GM12878 (cell line): ENCODE data around the gene ACVR1B.

ENCODE experiments used
- CEBPB ChIP-seq, 2 experiments: fragments of 150-350 bp in 1 of 2; IDR thresholded peaks; 2 replicates each; pipeline ENCODE4 v1.6.1; 2012 to 2014; ENCODE audit warnings: low read depth in 2 of 2, low read length in 2 of 2, borderline replicate concordance in 1 of 2, inconsistent platforms in 1 of 2
- CTCF ChIP-seq, 3 experiments: IDR thresholded peaks in 2 of 3; conservative IDR thresholded peaks in 1 of 3; 2 replicates each; pipeline ENCODE4 v1.5.1; 2011; ENCODE audit warnings: low read depth in 3 of 3, low read length in 3 of 3, mild to moderate bottlenecking in 3 of 3, control low read depth in 2 of 3, moderate library complexity in 2 of 3, inconsistent platforms in 1 of 3, mixed read lengths in 1 of 3; ENCODE audit not compliant: control insufficient read depth in 2 of 3, insufficient read depth in 1 of 3; ENCODE audit errors: extremely low read depth in 1 of 3
- EGR1 ChIP-seq, 2 experiments: IDR thresholded peaks; 1 replicate in 1 of 2; 2 replicates in 1 of 2; pipeline ENCODE4 v1.6.1; 2011 to 2012; ENCODE audit warnings: low read depth in 2 of 2, low read length in 2 of 2, borderline replicate concordance in 1 of 2, mild to moderate bottlenecking in 1 of 2, moderate library complexity in 1 of 2
- GABPA ChIP-seq: IDR thresholded peaks from 2 replicates; pipeline ENCODE4 v1.6.1; 2014; ENCODE audit warnings: antibody characterized with exemption, low read depth, mild to moderate bottlenecking, inconsistent platforms
- HDAC2 ChIP-seq: fragments of 200-600 bp; sonication (generic); IDR thresholded peaks from 2 replicates; pipeline ENCODE4 v1.6.1; 2017
- MTA3 ChIP-seq: IDR thresholded peaks from 2 replicates; pipeline ENCODE4 v1.6.1; 2012; ENCODE audit warnings: low read length, inconsistent platforms, borderline replicate concordance
- POLR2A ChIP-seq: IDR thresholded peaks from 2 replicates; pipeline ENCODE4 v1.6.1; 2011; ENCODE audit warnings: low read depth, mild to moderate bottlenecking, low read length
- REST ChIP-seq: IDR thresholded peaks from 2 replicates; pipeline ENCODE4 v1.6.1; 2012; ENCODE audit warnings: mild to moderate bottlenecking, low read depth, low read length
- SIN3A ChIP-seq: IDR thresholded peaks from 2 replicates; pipeline ENCODE4 v1.6.1; 2012; ENCODE audit warnings: low read depth, low read length, improper control_type of control experiment
- SREBF2 ChIP-seq: IDR thresholded peaks from 2 replicates; pipeline ENCODE4 v1.6.1; 2012; ENCODE audit warnings: mild to moderate bottlenecking, low read length
- TAF1 ChIP-seq: IDR thresholded peaks from 2 replicates; pipeline ENCODE4 v1.6.1; 2011; ENCODE audit warnings: mild to moderate bottlenecking, low read depth, low read length, borderline replicate concordance
- TF ChIP-seq, protein P1 (sequence below): IDR thresholded peaks from 2 replicates; pipeline ENCODE4 v1.6.1; 2012; ENCODE audit warnings: low read depth, low read length, improper control_type of control experiment

DNA sequence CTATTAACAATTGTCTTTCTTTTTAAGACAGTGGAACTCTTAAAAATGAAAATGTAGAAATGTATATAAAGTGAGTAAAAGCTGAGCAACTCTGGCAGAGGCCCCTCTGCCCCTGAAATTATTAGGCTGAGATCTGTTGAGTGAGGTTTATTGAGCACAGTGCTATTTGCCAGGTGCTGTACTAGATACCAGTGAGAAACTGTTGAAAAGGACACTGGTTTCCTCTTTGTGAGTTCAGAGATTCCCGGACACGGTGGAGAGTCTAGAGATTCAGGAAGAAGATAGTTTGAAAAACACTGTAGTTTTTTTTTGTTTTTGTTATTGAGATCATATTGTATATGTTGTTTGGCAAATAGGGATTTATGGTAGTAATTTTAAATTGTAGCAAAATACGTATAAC is 11.2 kb downstream of the ACVR1B start:
- TF ChIP-seq MTA3, result no peak
- TF ChIP-seq CTCF (IDR thresholded peaks at IDR 0.05 in 2 of 3, conservative IDR thresholded peaks at IDR 0.05 in 1 of 3; ENCODE audit: control insufficient read depth in 2 of 3, extremely low read depth in 1 of 3, insufficient read depth in 1 of 3, low read depth in 3 of 3, low read length in 3 of 3), result no peak
- TF ChIP-seq SREBF2, result no peak
- TF ChIP-seq GABPA, result no peak
- no peak for TF ChIP-seq SIN3A
- no peak for TF ChIP-seq POLR2A
- TF ChIP-seq, protein P1, sequence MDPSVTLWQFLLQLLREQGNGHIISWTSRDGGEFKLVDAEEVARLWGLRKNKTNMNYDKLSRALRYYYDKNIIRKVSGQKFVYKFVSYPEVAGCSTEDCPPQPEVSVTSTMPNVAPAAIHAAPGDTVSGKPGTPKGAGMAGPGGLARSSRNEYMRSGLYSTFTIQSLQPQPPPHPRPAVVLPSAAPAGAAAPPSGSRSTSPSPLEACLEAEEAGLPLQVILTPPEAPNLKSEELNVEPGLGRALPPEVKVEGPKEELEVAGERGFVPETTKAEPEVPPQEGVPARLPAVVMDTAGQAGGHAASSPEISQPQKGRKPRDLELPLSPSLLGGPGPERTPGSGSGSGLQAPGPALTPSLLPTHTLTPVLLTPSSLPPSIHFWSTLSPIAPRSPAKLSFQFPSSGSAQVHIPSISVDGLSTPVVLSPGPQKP, result no peak
- no peak for TF ChIP-seq CEBPB (IDR thresholded peaks at IDR 0.05; ENCODE audit: borderline replicate concordance in 1 of 2, low read depth in 2 of 2, low read length in 2 of 2)
- no peak for TF ChIP-seq HDAC2
- no peak for TF ChIP-seq REST
- TF ChIP-seq EGR1 (IDR thresholded peaks at IDR 0.05; ENCODE audit: borderline replicate concordance in 1 of 2, low read depth in 2 of 2, low read length in 2 of 2), result no peak
- no peak for TF ChIP-seq TAF1
